HG03066 (cell line): ENCODE results near the gene RSPH3.
"Not testable (repeated sequence)": the region's sequence is repeated elsewhere in the genome, so short reads cannot be mapped to it uniquely, and the experiment has no call there.

ENCODE experiments used
- ATAC-seq: cut with Tn5 transposase; IDR thresholded peaks from one replicate; pipeline ENCODE4 v1.9.1; 2021; ENCODE audit warnings: low read depth; ENCODE audit not compliant: unreplicated experiment

The RSPH3 gene

GRCh38 chr6:158977382-158977781, 22.6 kb downstream of the RSPH3 start:
- ATAC-seq = no peak

- ATAC-seq = no peak
These were observed 27.5 kb downstream of the RSPH3 start for GRCh38 chr6:158972241-158973233.

DNA sequence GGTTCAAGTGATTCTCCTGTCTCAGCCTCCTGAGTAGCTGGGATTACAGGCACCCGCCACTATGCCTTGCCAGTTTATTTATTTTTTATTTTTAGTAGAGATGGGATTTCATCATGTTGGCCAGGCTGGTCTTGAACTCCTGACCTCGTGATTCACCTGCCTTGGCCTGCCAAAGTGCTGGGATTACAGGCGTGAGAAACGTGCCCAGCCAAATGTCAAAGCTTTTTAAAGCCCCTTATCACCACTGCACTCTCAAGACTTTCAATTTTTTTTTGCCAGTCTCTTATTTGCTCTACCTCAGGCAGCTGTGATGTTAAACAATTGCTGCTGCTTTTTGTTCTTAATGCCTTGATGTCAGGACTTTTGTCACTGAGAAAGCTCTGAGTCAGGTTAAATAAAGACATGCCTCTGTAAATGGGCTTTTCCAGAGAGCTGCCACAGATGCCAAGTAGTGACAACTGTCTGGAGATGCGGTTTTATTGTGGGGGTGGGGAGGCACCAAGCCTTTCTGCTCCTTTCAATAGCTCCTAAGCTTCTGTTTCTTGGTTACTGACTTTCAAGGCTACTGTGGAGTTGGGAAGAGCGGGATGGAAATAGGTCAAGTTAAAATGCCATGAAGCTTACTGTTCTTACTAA, 29.2 kb downstream of the RSPH3 start:
- ATAC-seq = no peak

GRCh38 chr6:158969148-158969547, 30.9 kb downstream of the RSPH3 start:
- ATAC-seq = no peak

GRCh38 chr6:158963020-158963808, 36.8 kb downstream of the RSPH3 start:
- no peak for ATAC-seq

- ATAC-seq = no peak
These were observed 37.6 kb downstream of the RSPH3 start for GRCh38 chr6:158962371-158962770.

GRCh38 chr6:158960026-158960425, 40.0 kb downstream of the RSPH3 start:
- no peak for ATAC-seq

- ATAC-seq = no peak
These were observed 40.5 kb downstream of the RSPH3 start for GRCh38 chr6:158959552-158959951.

- no peak for ATAC-seq
These were observed 41.3 kb downstream of the RSPH3 start for GRCh38 chr6:158958504-158959386.

DNA sequence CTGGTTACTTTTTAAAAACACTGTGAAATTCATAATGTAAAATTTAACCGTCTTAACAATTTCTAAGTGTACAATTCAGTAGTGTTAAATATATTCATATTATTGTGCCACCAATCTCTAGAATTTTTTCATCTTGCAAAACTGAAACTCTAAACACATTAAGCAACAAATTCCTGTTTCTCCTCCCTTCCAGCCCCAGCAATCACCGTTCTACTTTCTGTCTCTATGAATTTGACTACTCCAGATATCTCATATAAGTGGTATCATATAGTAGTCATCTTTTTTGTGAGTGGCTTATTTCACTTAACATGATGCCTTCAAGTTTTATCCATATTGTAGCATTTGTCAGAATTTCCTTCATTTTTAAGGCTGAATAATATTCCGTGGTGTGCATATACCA, 44.7 kb downstream of the RSPH3 start:
- ATAC-seq = no peak

- no peak for ATAC-seq
These were observed 45.2 kb downstream of the RSPH3 start for GRCh38 chr6:158954753-158955152.

GRCh38 chr6:158952011-158952410, 48.0 kb downstream of the RSPH3 start:
- not testable (repeated sequence) for ATAC-seq

DNA sequence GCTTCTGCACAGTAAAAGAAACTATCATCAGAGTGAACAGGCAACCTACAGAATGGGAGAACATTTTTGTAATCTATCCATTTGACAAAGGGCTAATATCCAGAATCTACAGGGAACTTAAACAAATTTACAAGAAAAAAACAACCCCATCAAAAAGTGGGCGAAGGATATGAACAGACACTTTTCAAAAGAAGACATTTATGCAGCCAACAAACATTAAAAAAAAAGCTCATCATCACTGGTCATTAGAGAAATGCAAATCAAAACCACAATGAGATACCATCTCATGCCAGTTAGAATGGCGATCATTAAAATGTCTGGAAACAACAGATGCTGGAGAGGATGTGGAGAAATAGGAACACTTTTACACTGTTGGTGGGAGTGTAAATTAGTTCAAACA, 48.4 kb downstream of the RSPH3 start:
- ATAC-seq = not testable (repeated sequence)

GRCh38 chr6:158947284-158947683, 52.7 kb downstream of the RSPH3 start:
- no peak for ATAC-seq

- no peak for ATAC-seq
These were observed 56.5 kb downstream of the RSPH3 start for GRCh38 chr6:158943380-158944032.

GRCh38 chr6:158942349-158942748, 57.7 kb downstream of the RSPH3 start:
- ATAC-seq = no peak

GRCh38 chr6:158941246-158941645, 58.8 kb downstream of the RSPH3 start:
- ATAC-seq = no peak

- no peak for ATAC-seq
These were observed 60.5 kb downstream of the RSPH3 start for GRCh38 chr6:158939255-158940159.
